DOHH2 (cell line): Measurements from ENCODE around the gene DLGAP1.

Source experiments
- H3F3A ChIP-seq: fragments of 200-600 bp; sonication (generic), shearing (Covaris generic); 2 replicates; pipeline ENCODE4 v1.6.0; 2016; ENCODE audit warnings: antibody characterized with exemption, mild to moderate bottlenecking; ENCODE audit not compliant: control insufficient read depth, insufficient read depth
- H3K27ac ChIP-seq: fragments of 200-600 bp; sonication (generic); 2 replicates; pipeline ENCODE4 v1.5.1; 2014; ENCODE audit warnings: low read depth, mild to moderate bottlenecking, low read length, moderate library complexity
- H3K27me3 ChIP-seq: fragments of 200-600 bp; sonication (generic); 2 replicates; pipeline ENCODE4 v1.6.1; 2014; ENCODE audit warnings: mild to moderate bottlenecking, low read length, mixed read lengths; ENCODE audit not compliant: control insufficient read depth
- H3K36me3 ChIP-seq: fragments of 200-600 bp; sonication (generic); 2 replicates; pipeline ENCODE4 v1.6.1; 2014; ENCODE audit warnings: mild to moderate bottlenecking, low read length, moderate library complexity, mixed read lengths; ENCODE audit not compliant: control insufficient read depth
- H3K4me1 ChIP-seq: fragments of 200-600 bp; sonication (generic); 2 replicates; pipeline ENCODE4 v1.6.1; 2014; ENCODE audit warnings: mild to moderate bottlenecking, low read length, mixed read lengths; ENCODE audit not compliant: control insufficient read depth
- H3K4me2 ChIP-seq: fragments of 200-600 bp; sonication (generic); 2 replicates; pipeline ENCODE4 v1.6.0; 2014; ENCODE audit warnings: mild to moderate bottlenecking, low read length, moderate library complexity
- H3K4me3 ChIP-seq: fragments of 200-600 bp; sonication (generic); 2 replicates; pipeline ENCODE4 v1.5.1; 2014; ENCODE audit warnings: mild to moderate bottlenecking, low read length, mixed read lengths
- H3K79me2 ChIP-seq: fragments of 200-600 bp; sonication (generic); 2 replicates; pipeline ENCODE4 v1.6.1; 2014; ENCODE audit warnings: mild to moderate bottlenecking, low read length, mixed read lengths; ENCODE audit not compliant: control insufficient read depth
- H3K9me2 ChIP-seq: fragments of 200-600 bp; sonication (generic); replicated peaks from 2 replicates; pipeline ENCODE4 v1.6.1; 2014; ENCODE audit warnings: mild to moderate bottlenecking, low read length, mixed read lengths; ENCODE audit not compliant: control insufficient read depth
- H3K9me3 ChIP-seq: fragments of 200-600 bp; sonication (generic); 2 replicates; pipeline ENCODE4 v1.6.1; 2014; ENCODE audit warnings: antibody characterized with exemption, low read length, mixed read lengths; ENCODE audit not compliant: control insufficient read depth, insufficient read depth
- H4K20me1 ChIP-seq: fragments of 200-600 bp; sonication (generic); 2 replicates; pipeline ENCODE4 v1.6.0; 2014; ENCODE audit warnings: low read depth, mild to moderate bottlenecking, antibody characterized with exemption, low read length, moderate library complexity; ENCODE audit not compliant: control insufficient read depth, insufficient read depth
- CTCF ChIP-seq: fragments of 200-600 bp; sonication (generic); IDR thresholded peaks from one replicate; pipeline ENCODE4 v1.5.1; 2014; ENCODE audit warnings: antibody characterized with exemption, mild to moderate bottlenecking, low read depth, low read length; ENCODE audit not compliant: poor library complexity, severe bottlenecking
- EZH2phosphoT487 ChIP-seq: fragments of 200-600 bp; sonication (generic); IDR thresholded peaks from 2 replicates; pipeline ENCODE4 v1.6.1; 2017; ENCODE audit warnings: borderline replicate concordance, mild to moderate bottlenecking, antibody characterized with exemption, low read length, moderate library complexity, mixed read lengths

DLGAP1 gene

GRCh38 chr18:4369705-4370104 is 85.4 kb downstream of the DLGAP1 start:
- Histone ChIP-seq H3K9me3 (no peaks in the 10 kb centered on the region), H3K79me2 (no peaks in the 10 kb centered on the region), H3K9me2 (no peaks in the 10 kb centered on the region), H3K36me3 (no peaks in the 10 kb centered on the region), H3K4me2 (no peak overlapping the region), H3K4me3 (no peak overlapping the region), H4K20me1 (no peaks in the 10 kb centered on the region), H3K27ac (no peak overlapping the region), H3F3A (no peaks in the 10 kb centered on the region), H3K4me1 (no peaks in the 10 kb centered on the region), H3K27me3 (no peaks in the 10 kb centered on the region)
- no peak for TF ChIP-seq EZH2phosphoT487
- TF ChIP-seq CTCF: no peak

- no peak for TF ChIP-seq CTCF
- TF ChIP-seq EZH2phosphoT487: no peak
- Histone ChIP-seq H3F3A (no peaks in the 10 kb centered on the region), H3K27me3 (no peaks in the 10 kb centered on the region), H3K4me3 (no peak overlapping the region), H3K9me3 (no peaks in the 10 kb centered on the region), H3K4me2 (no peak overlapping the region), H4K20me1 (no peaks in the 10 kb centered on the region), H3K79me2 (no peaks in the 10 kb centered on the region), H3K4me1 (no peaks in the 10 kb centered on the region), H3K27ac (no peak overlapping the region), H3K9me2 (no peaks in the 10 kb centered on the region), H3K36me3 (no peaks in the 10 kb centered on the region)
Measured at GRCh38 chr18:4360221-4360715, 94.8 kb downstream of the DLGAP1 start.

- Histone ChIP-seq H3K9me3 (no peaks in the 10 kb centered on the region), H3F3A (no peaks in the 10 kb centered on the region), H3K36me3 (no peaks in the 10 kb centered on the region), H3K4me3 (no peak overlapping the region), H3K9me2 (no peaks in the 10 kb centered on the region), H3K4me2 (no peak overlapping the region), H3K79me2 (no peaks in the 10 kb centered on the region), H3K27me3 (no peaks in the 10 kb centered on the region), H4K20me1 (no peaks in the 10 kb centered on the region), H3K4me1 (no peaks in the 10 kb centered on the region), H3K27ac (no peak overlapping the region)
- TF ChIP-seq EZH2phosphoT487: no peak
- TF ChIP-seq CTCF: no peak
Measured at GRCh38 chr18:4358618-4359017, 96.5 kb downstream of the DLGAP1 start.

GRCh38 chr18:4357579-4357978 is 97.5 kb downstream of the DLGAP1 start:
- H3K79me2 ChIP-seq: no peaks in the 10 kb centered on the region
- H3K4me3 ChIP-seq: no peak overlapping the region
- no peaks in the 10 kb centered on the region for H3K9me3 ChIP-seq
- H3K27me3 ChIP-seq: no peaks in the 10 kb centered on the region
- H3F3A ChIP-seq: no peaks in the 10 kb centered on the region
- TF ChIP-seq EZH2phosphoT487 (no peak), CTCF (no peak)
- H3K4me1 ChIP-seq: no peaks in the 10 kb centered on the region
- H3K9me2 ChIP-seq: no peaks in the 10 kb centered on the region
- H3K27ac ChIP-seq: no peak overlapping the region
- H4K20me1 ChIP-seq: no peaks in the 10 kb centered on the region
- no peaks in the 10 kb centered on the region for H3K36me3 ChIP-seq
- no peak overlapping the region for H3K4me2 ChIP-seq
